ENCODE results near the gene BCL11A. TPM values are rescaled to one million over a fixed set of nuclear protein-coding genes. Genes with fewer than 3 reads are reported as not detected.

The BCL11A gene
- total RNA-seq, 1 experiment from 2014 or later = 91.4 TPM

- H3K79me1 ChIP-seq (ENCODE audit: insufficient read depth, low read depth, low read length, poor library complexity, severe bottlenecking) = peaks cover 16% of the 10 kb centered on the region
- no peaks in the 10 kb centered on the region for H3K9me3 ChIP-seq (ENCODE audit: control insufficient read depth, low read depth, low read length)
- H2BK15ac ChIP-seq (ENCODE audit: low read depth, low read length) = no peak overlapping the region
- H3K4ac ChIP-seq (ENCODE audit: low read depth, low read length) = no peak overlapping the region
- no peaks in the 10 kb centered on the region for H3K23me2 ChIP-seq (ENCODE audit: insufficient read length, low read depth, low read length, poor library complexity, severe bottlenecking)
- peaks cover 3 to 43% (median 30%) of the 10 kb centered on the region in 3 experiments; a peak in 6 of 7 replicates for H3K36me3 Mint-ChIP-seq (ENCODE audit: insufficient read depth in 1 of 3, low read depth in 3 of 3)
- no peaks in the 10 kb centered on the region for H3K27me3 Mint-ChIP-seq (ENCODE audit: low read depth)
- no peak overlapping the region for H3K27ac ChIP-seq (ENCODE audit: insufficient read length, low read depth, low read length)
- no peak overlapping the region for H3K23ac ChIP-seq (ENCODE audit: insufficient read length, low read depth, low read length)
- DNase-seq = peak; percentile 24
- H3K9ac ChIP-seq (ENCODE audit: extremely low read depth, insufficient read length, low read length) = no peak overlapping the region
- H4K20me1 ChIP-seq (ENCODE audit: control insufficient read depth, insufficient read depth, insufficient read length) = no peaks in the 10 kb centered on the region
- no peak overlapping the region for H3K56ac ChIP-seq (ENCODE audit: insufficient read length, low read depth, low read length)
- H4K5ac ChIP-seq (ENCODE audit: insufficient read length, low read depth, low read length) = no peak overlapping the region
- H2BK5ac ChIP-seq (ENCODE audit: insufficient read length, low read length) = no peak overlapping the region
- TF ChIP-seq CTCF (conservative IDR thresholded peaks at IDR 0.05) = no peak
- WGBS (ENCODE audit: extremely low coverage, insufficient read length, low lambda C conversion rate) = no CpG with 5 or more reads among the region's 7 CpGs
- H2BK12ac ChIP-seq (ENCODE audit: insufficient read length, low read depth, low read length) = no peak overlapping the region
- H3K27ac Mint-ChIP-seq = peak overlapping the region; percentile 13 to 95 (median 80); a peak in 4 of 7 replicates
- no peak overlapping the region for H4K8ac ChIP-seq (replicated peaks; ENCODE audit: insufficient read length, low read depth, low read length)
- no peaks in the 10 kb centered on the region for H3K27me3 ChIP-seq (ENCODE audit: insufficient read depth, low read length)
- no peak overlapping the region for H4K91ac ChIP-seq (ENCODE audit: insufficient read length, low read depth, low read length)
- H3K4me1 ChIP-seq (ENCODE audit: insufficient read depth, low read length) = peaks cover 53% of the 10 kb centered on the region
- H3K9me3 Mint-ChIP-seq = no peaks in the 10 kb centered on the region
- no peak overlapping the region for H2AK5ac ChIP-seq (ENCODE audit: insufficient read length, low read length)
- no peak overlapping the region for H3T11ph ChIP-seq (ENCODE audit: low read length)
- peaks cover 83 to 90% of the 10 kb centered on the region in 2 experiments for H3K4me1 Mint-ChIP-seq
- no peak overlapping the region for H3K14ac ChIP-seq (ENCODE audit: insufficient read depth, low read length)
- peaks cover 29% of the 10 kb centered on the region; the same call in 1 of the 2 replicates for H3K79me2 ChIP-seq (ENCODE audit: insufficient read depth, low read length)
- no peak overlapping the region for H2BK20ac ChIP-seq (ENCODE audit: low read depth, low read length, poor library complexity, severe bottlenecking)
- H3K4me3 Mint-ChIP-seq = no peak overlapping the region
- H2AFZ ChIP-seq (ENCODE audit: low read length) = no peak overlapping the region
- no peak overlapping the region for H3K4me2 ChIP-seq (ENCODE audit: insufficient read depth, insufficient read length, low read length)
- no peak overlapping the region for H2BK120ac ChIP-seq (ENCODE audit: low read depth, low read length, poor library complexity, severe bottlenecking)
- no peak overlapping the region for H3K18ac ChIP-seq (ENCODE audit: insufficient read length, low read depth, low read length)
These were observed 37.7 kb downstream of the BCL11A start for GRCh38 chr2:60515721-60516226.
